ENCODE measurements around the gene KPNA2. TPM values are rescaled to one million over a fixed set of nuclear protein-coding genes. Genes with fewer than 3 reads are reported as not detected.

The KPNA2 gene
- total and polyA plus RNA-seq, 2 of the 8 experiments (the other 6 are each of a cell fraction or from before 2014, with no cell fraction given): 413 to 612 TPM

GRCh38 chr17:68033636-68034451 lies 1.7 kb upstream of the KPNA2 start (continued):
- TF ChIP-seq ATF3 (IDR thresholded peaks at IDR 0.05; ENCODE audit: insufficient read depth, low read depth, low read length): 0 out of 2 replicates have a peak, but pooled peaks have one; percentile 39
- peak; percentile 95 for TF ChIP-seq SP1 (IDR thresholded peaks at IDR 0.05; ENCODE audit: low read depth, low read length)
- TF ChIP-seq CTBP2 (IDR thresholded peaks at IDR 0.05; ENCODE audit: borderline replicate concordance, insufficient read depth, insufficient read length, low read length): no peak
- no peak for TF ChIP-seq ATF2 (IDR thresholded peaks at IDR 0.05; ENCODE audit: low read length)
- TF ChIP-seq HDAC6 (IDR thresholded peaks at IDR 0.05; ENCODE audit: low read depth, low read length): no peak
- TF ChIP-seq SUZ12 (IDR thresholded peaks at IDR 0.05; ENCODE audit: low read length): no peak
- no peak for TF ChIP-seq BCL11A (IDR thresholded peaks at IDR 0.05; ENCODE audit: low read depth in 2 of 2, low read length in 2 of 2)
- TF ChIP-seq GTF2F1 (IDR thresholded peaks at IDR 0.05; ENCODE audit: borderline replicate concordance, low read depth, low read length): no peak
- no peak for TF ChIP-seq BACH1 (IDR thresholded peaks at IDR 0.05; ENCODE audit: low read length)
- no peak for TF ChIP-seq JUN (IDR thresholded peaks at IDR 0.05; ENCODE audit: low read depth, low read length)
- peak; percentile 83; the same call in 1 of the 2 replicates for TF ChIP-seq POU5F1 (IDR thresholded peaks at IDR 0.05; ENCODE audit: low read depth, low read length)
- no peak for TF ChIP-seq FOSL1 (IDR thresholded peaks at IDR 0.05; ENCODE audit: insufficient read depth, low read depth, low read length)
- no peak for TF ChIP-seq CTCF (IDR thresholded peaks at IDR 0.05; ENCODE audit: control extremely low read depth in 1 of 3, insufficient read depth in 1 of 3, low read depth in 1 of 3, low read length in 3 of 3)
- TF ChIP-seq RAD21 (IDR thresholded peaks at IDR 0.05 in 1 of 2, conservative IDR thresholded peaks at IDR 0.05 in 1 of 2; ENCODE audit: low read depth in 2 of 2, low read length in 2 of 2): no peak
- peak; percentile 52 for TF ChIP-seq TBP (IDR thresholded peaks at IDR 0.05; ENCODE audit: low read depth, low read length)
- TF ChIP-seq TAF7 (optimal IDR thresholded peaks at IDR 0.05; ENCODE audit: borderline replicate concordance, low read depth, low read length): no peak
- no peak for TF ChIP-seq CHD1 (IDR thresholded peaks at IDR 0.05; ENCODE audit: low read depth, low read length)
- TF ChIP-seq NRF1 (IDR thresholded peaks at IDR 0.05; ENCODE audit: low read depth, low read length): no peak

All from H1 (cell line).